WTC11 (cell line): ENCODE measurements around the gene MYL11. TPM values are rescaled to one million over a fixed set of nuclear protein-coding genes. Genes with fewer than 3 reads are reported as not detected.
A peak's percentile ranks its signal among the peaks of the same experiment; 100 is the strongest.

Source experiments
- ATAC-seq: fragments of 200-7000 bp; cut with Tn5 transposase; 2 replicates; pipeline ENCODE4 v1.10.0; 2021; ENCODE audit warnings: mild to moderate bottlenecking, moderate library complexity
- CTCF ChIA-PET: fragments of 300-600 bp; sonication (Branson Sonifier 250); formaldehyde crosslinking; loops from one replicate; lab custom pipeline; 2021; ENCODE audit warnings: antibody characterized with exemption; lab: Charles Lee
- POLR2A ChIA-PET: fragments of 350-600 bp; sonication (Branson Sonifier 250); formaldehyde crosslinking; loops from one replicate; lab custom pipeline; 2021; ENCODE audit warnings: antibody characterized with exemption; lab: Charles Lee
- DNase-seq: peaks from one replicate; pipeline ENCODE4 v3.0.0; 2021; ENCODE audit warnings: low spot score
- H3K27ac Mint-ChIP-seq: 2 replicates; pipeline ENCODE4 v1.8.0; 2021; ENCODE audit warnings: mixed read lengths
- H3K27me3 Mint-ChIP-seq: 2 replicates; pipeline ENCODE4 v1.8.0; 2021; ENCODE audit warnings: low read depth, mild to moderate bottlenecking, moderate library complexity, mixed read lengths
- H3K36me3 Mint-ChIP-seq: 2 replicates; pipeline ENCODE4 v1.8.0; 2021; ENCODE audit warnings: mixed read lengths
- H3K4me1 Mint-ChIP-seq: 2 replicates; pipeline ENCODE4 v1.8.0; 2022; ENCODE audit warnings: mixed read lengths
- H3K4me3 Mint-ChIP-seq: 2 replicates; pipeline ENCODE4 v1.8.0; 2021; ENCODE audit warnings: mild to moderate bottlenecking, moderate library complexity, mixed read lengths
- H3K9me3 Mint-ChIP-seq: 2 replicates; pipeline ENCODE4 v1.8.0; 2021; ENCODE audit warnings: mixed read lengths
- CREB1 ChIP-seq: sonication (generic); formaldehyde crosslinking; IDR thresholded peaks from 2 replicates; pipeline ENCODE4 v1.8.0; 2023; ENCODE audit warnings: mild to moderate bottlenecking, missing genetic modification reagents
- CREM ChIP-seq: sonication (generic); formaldehyde crosslinking; IDR thresholded peaks from 2 replicates; pipeline ENCODE4 v1.8.1; 2022; ENCODE audit warnings: mild to moderate bottlenecking, missing genetic modification reagents, moderate library complexity
- CTCF ChIP-seq: fragments of 200-600 bp; IDR thresholded peaks from 2 replicates; pipeline ENCODE4 v1.8.0; 2022; ENCODE audit warnings: antibody characterized with exemption
- E2F4 ChIP-seq: sonication (generic); formaldehyde crosslinking; IDR thresholded peaks from 2 replicates; pipeline ENCODE4 v1.8.1; 2022; ENCODE audit warnings: low read depth, mild to moderate bottlenecking, moderate library complexity, missing genetic modification reagents, borderline replicate concordance
- E2F5 ChIP-seq: sonication (generic); formaldehyde crosslinking; IDR thresholded peaks from 2 replicates; pipeline ENCODE4 v1.8.1; 2022; ENCODE audit warnings: mild to moderate bottlenecking, moderate library complexity, missing genetic modification reagents
- ELF4 ChIP-seq: sonication (generic); formaldehyde crosslinking; IDR thresholded peaks from 2 replicates; pipeline ENCODE4 v1.8.1; 2022; ENCODE audit warnings: low read depth, mild to moderate bottlenecking, moderate library complexity, missing genetic modification reagents
- ERG ChIP-seq: fragments of 250-450 bp; sonication (Bioruptor Pico); IDR thresholded peaks from 2 replicates; pipeline ENCODE4 v1.8.0; 2021; ENCODE audit warnings: mild to moderate bottlenecking
- FOXK1 ChIP-seq: sonication (generic); formaldehyde crosslinking; IDR thresholded peaks from 2 replicates; pipeline ENCODE4 v1.8.0; 2022; ENCODE audit warnings: mild to moderate bottlenecking, moderate library complexity, missing genetic modification reagents
- FOXP1 ChIP-seq: sonication (generic); formaldehyde crosslinking; IDR thresholded peaks from 2 replicates; pipeline ENCODE4 v1.8.0; 2022; ENCODE audit warnings: missing genetic modification reagents, mild to moderate bottlenecking, moderate library complexity, borderline replicate concordance
- GTF2I ChIP-seq: fragments of 250-450 bp; sonication (Bioruptor Pico); conservative IDR thresholded peaks from 2 replicates; pipeline ENCODE4 v1.4.0; 2021; ENCODE audit warnings: mild to moderate bottlenecking
- HMGXB4 ChIP-seq: sonication (generic); formaldehyde crosslinking; IDR thresholded peaks from 2 replicates; pipeline ENCODE4 v1.8.1; 2023; ENCODE audit warnings: mild to moderate bottlenecking, moderate library complexity, missing genetic modification reagents
- JAZF1 ChIP-seq: fragments of 250-450 bp; sonication (Bioruptor Pico); IDR thresholded peaks from 2 replicates; pipeline ENCODE4 v1.9.0; 2021; ENCODE audit warnings: moderate library complexity, mild to moderate bottlenecking, inconsistent platforms
- NFATC4 ChIP-seq: fragments of 250-450 bp; sonication (Bioruptor Pico); IDR thresholded peaks from 2 replicates; pipeline ENCODE4 v1.9.0; 2021; ENCODE audit warnings: mild to moderate bottlenecking
- NFE2L1 ChIP-seq: sonication (generic); formaldehyde crosslinking; IDR thresholded peaks from 2 replicates; pipeline ENCODE4 v1.8.1; 2023; ENCODE audit warnings: missing genetic modification reagents
- NR3C1 ChIP-seq: sonication (generic); formaldehyde crosslinking; conservative IDR thresholded peaks from 2 replicates; pipeline ENCODE4 v1.8.1; 2023; ENCODE audit warnings: low read depth, mild to moderate bottlenecking, missing genetic modification reagents
- PRDM15 ChIP-seq: sonication (generic); formaldehyde crosslinking; IDR thresholded peaks from 2 replicates; pipeline ENCODE4 v1.8.0; 2022; ENCODE audit warnings: missing genetic modification reagents
- PRRX2 ChIP-seq: fragments of 250-450 bp; sonication (Bioruptor Pico); IDR thresholded peaks from 2 replicates; pipeline ENCODE4 v1.8.0; 2021; ENCODE audit warnings: mild to moderate bottlenecking
- ZNF396 ChIP-seq: fragments of 250-450 bp; sonication (Bioruptor Pico); IDR thresholded peaks from 2 replicates; pipeline ENCODE4 v1.8.0; 2021; ENCODE audit warnings: mild to moderate bottlenecking, moderate library complexity, borderline replicate concordance
- ZSCAN18 ChIP-seq: fragments of 250-450 bp; sonication (Bioruptor Pico); IDR thresholded peaks from 2 replicates; pipeline ENCODE4 v2.1.2; 2022; ENCODE audit warnings: mild to moderate bottlenecking, moderate library complexity
- total RNA-seq: library from RNA; stranded (reverse); gene quantifications from 3 replicates; pipeline ENCODE4 v1.2.3, GENCODE V29; 2021

Gene MYL11
- total RNA-seq, 1 experiment from 2014 or later, result 1.3 TPM

GRCh38 chr16:30353438-30354129 is 21.0 kb upstream of the MYL11 start:
- TF ChIP-seq GTF2I, result no peak
- no peak for ATAC-seq
- no peak for DNase-seq
- Mint-ChIP-seq H3K9me3 (no peaks in the 10 kb centered on the region), H3K4me3 (peak overlapping the region; percentile 93), H3K36me3 (peaks cover 35% of the 10 kb centered on the region), H3K27me3 (no peaks in the 10 kb centered on the region; the same call in 1 of the 2 replicates), H3K27ac (no peak overlapping the region), H3K4me1 (peaks cover 21% of the 10 kb centered on the region)
- POLR2A ChIA-PET, result no interaction called here
- CTCF ChIA-PET, result interaction anchor here (0.7 to 5.0 kb wide), 7 partner anchors 7 to 321 kb away, joined by 3 to 28 read pairs (median 4); partner anchors contain the start of gene TBC1D10B

- ChIA-PET CTCF (interaction anchor here (0.9 to 5.0 kb wide), 14 partner anchors 8 to 340 kb away, joined by 3 to 28 read pairs (median 4); partner anchors contain the start of genes DCTPP1, TBC1D10B, TBX6 and ZNF48), POLR2A (interaction anchor here (0.6 to 1.8 kb wide), 6 partner anchors 10 to 231 kb away, joined by 3 to 8 read pairs (median 4); partner anchors contain the start of genes TBC1D10B, ZNF48 and ZNF785)
- H3K36me3 Mint-ChIP-seq, result peaks cover 35% of the 10 kb centered on the region
- H3K4me1 Mint-ChIP-seq, result peaks cover 21% of the 10 kb centered on the region
- H3K9me3 Mint-ChIP-seq, result no peaks in the 10 kb centered on the region
- ATAC-seq, result peak; percentile 43
- peak overlapping the region; percentile 98 for H3K27ac Mint-ChIP-seq
- no peaks in the 10 kb centered on the region; the same call in 1 of the 2 replicates for H3K27me3 Mint-ChIP-seq
- peak; percentile 53 for DNase-seq
- H3K4me3 Mint-ChIP-seq, result peak overlapping the region; percentile 93
- 0 out of 2 replicates have a peak, but pooled peaks have one; percentile 1 for TF ChIP-seq E2F5
- TF ChIP-seq NFATC4, result 0 out of 2 replicates have a peak, but pooled peaks have one; percentile 29
- TF ChIP-seq NFE2L1, result 0 out of 2 replicates have a peak, but pooled peaks have one; percentile 38
- no peak for TF ChIP-seq CREM
- TF ChIP-seq FOXK1 (CRISPR knock-in tag), result 0 out of 2 replicates have a peak, but pooled peaks have one; percentile 20
- TF ChIP-seq PRRX2 (CRISPR knock-in tag), result no peak
- no peak for TF ChIP-seq ZNF396 (CRISPR knock-in tag)
- 0 out of 2 replicates have a peak, but pooled peaks have one; percentile 58 for TF ChIP-seq HMGXB4 (CRISPR knock-in tag)
- TF ChIP-seq ERG (CRISPR knock-in tag), result no peak
- TF ChIP-seq ZSCAN18, result no peak
- TF ChIP-seq NR3C1 (CRISPR knock-in tag), result no peak
- TF ChIP-seq CREB1 (CRISPR knock-in tag), result no peak
- no peak for TF ChIP-seq CTCF
- no peak for TF ChIP-seq JAZF1 (CRISPR knock-in tag)
- no peak for TF ChIP-seq E2F4 (CRISPR knock-in tag)
- peak; percentile 19; the same call in 1 of the 2 replicates for TF ChIP-seq FOXP1 (CRISPR knock-in tag)
- TF ChIP-seq PRDM15 (CRISPR knock-in tag), result peak; percentile 45; the same call in 1 of the 2 replicates
- no peak for TF ChIP-seq ELF4 (CRISPR knock-in tag)
Measured at GRCh38 chr16:30354423-30355143, 20.0 kb upstream of the MYL11 start.
